ENCODE measurements around the gene KCNH6. TPM values are rescaled to one million over a fixed set of nuclear protein-coding genes. Genes with fewer than 3 reads are reported as not detected.

KCNH6 gene
- total RNA-seq, 1 donor from 2014 or later, result not detected

DNA sequence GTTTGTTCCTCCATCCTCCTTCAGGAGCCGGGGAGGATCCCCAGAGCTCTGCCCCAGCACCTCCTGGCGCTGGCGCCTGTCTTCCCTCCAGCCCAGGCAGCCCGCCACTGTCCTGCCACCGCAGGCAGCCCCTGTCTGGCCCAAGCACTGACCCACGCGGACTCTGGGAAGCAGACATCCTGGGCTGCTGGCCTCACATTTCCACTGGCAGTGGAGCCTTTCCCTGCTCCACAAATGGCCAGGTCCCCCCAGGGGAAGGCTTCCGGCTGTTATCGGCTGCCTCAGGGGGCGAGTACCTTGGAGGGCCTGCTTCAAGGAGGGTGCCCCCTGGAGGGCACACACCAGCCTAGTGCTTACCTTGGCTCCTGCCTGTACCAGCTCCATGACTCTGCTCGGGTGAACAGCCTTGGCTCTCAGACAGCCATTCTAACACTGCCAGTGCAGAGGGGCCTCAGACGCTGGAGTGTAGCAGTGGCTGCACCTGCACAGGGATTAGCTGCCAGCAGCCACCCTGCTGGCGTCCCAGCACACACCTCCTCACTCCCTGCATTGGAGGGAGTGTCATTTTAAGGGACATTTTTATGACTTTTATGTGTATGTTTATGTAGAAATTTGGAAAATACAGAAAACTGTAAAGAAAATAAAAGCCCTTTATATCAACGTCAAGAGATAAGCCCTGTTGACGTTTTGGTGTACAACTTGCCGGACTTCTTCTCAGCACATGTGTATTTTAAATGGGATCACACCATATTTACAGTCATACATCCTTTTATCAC, 25.3 kb upstream of the KCNH6 start:
- no peak for DNase-seq (ENCODE audit: extremely low spot score in 2 of 2)
- H3K4me1 ChIP-seq, result no peaks in the 10 kb centered on the region
- no peaks in the 10 kb centered on the region for H3K27me3 ChIP-seq
- TF ChIP-seq POLR2A (IDR thresholded peaks at IDR 0.05) (no peak), POLR2AphosphoS5 (IDR thresholded peaks at IDR 0.05; ENCODE audit: insufficient read depth in 1 of 2, low read depth in 1 of 2) (no peak)
- TF ChIP-seq, protein P1, sequence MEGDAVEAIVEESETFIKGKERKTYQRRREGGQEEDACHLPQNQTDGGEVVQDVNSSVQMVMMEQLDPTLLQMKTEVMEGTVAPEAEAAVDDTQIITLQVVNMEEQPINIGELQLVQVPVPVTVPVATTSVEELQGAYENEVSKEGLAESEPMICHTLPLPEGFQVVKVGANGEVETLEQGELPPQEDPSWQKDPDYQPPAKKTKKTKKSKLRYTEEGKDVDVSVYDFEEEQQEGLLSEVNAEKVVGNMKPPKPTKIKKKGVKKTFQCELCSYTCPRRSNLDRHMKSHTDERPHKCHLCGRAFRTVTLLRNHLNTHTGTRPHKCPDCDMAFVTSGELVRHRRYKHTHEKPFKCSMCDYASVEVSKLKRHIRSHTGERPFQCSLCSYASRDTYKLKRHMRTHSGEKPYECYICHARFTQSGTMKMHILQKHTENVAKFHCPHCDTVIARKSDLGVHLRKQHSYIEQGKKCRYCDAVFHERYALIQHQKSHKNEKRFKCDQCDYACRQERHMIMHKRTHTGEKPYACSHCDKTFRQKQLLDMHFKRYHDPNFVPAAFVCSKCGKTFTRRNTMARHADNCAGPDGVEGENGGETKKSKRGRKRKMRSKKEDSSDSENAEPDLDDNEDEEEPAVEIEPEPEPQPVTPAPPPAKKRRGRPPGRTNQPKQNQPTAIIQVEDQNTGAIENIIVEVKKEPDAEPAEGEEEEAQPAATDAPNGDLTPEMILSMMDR (IDR thresholded peaks at IDR 0.05), result no peak
- no peak overlapping the region for H3K27ac ChIP-seq
- no peaks in the 10 kb centered on the region for H3K9me3 ChIP-seq
- no peak overlapping the region for H3K4me3 ChIP-seq
- no peaks in the 10 kb centered on the region for H3K36me3 ChIP-seq
- intact Hi-C loops (cut with DNase I), result no loop called here

DNA sequence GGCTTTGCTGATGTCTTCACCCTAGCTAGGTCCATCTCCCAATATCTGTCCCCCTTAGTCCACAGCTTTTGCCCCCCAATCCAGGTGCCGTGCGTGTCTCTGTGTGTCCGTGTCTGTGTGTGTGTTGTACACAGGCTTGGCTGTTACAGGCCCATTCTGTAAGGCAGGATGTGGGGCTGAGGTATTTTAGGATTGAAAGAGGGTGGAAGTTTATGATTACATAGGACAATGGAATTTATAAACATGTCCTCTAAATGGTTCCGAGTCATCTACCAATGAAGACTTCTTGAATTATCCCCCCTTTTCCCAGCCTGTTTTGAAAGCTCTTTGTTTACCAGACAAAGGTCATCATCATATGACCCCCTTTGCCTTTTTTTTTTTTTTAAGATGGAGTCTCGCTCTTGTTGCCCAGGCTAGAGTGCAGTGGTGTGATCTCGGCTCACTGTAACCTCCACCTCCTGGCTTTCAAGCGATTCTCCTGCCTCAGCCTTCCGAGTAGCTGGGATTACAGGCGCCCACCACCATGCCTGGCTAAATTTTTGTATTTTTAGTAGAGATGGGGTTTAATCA, 24.4 kb upstream of the KCNH6 start:
- no peak for TF ChIP-seq POLR2AphosphoS5 (IDR thresholded peaks at IDR 0.05; ENCODE audit: insufficient read depth in 1 of 2, low read depth in 1 of 2)
- TF ChIP-seq, protein P1 (IDR thresholded peaks at IDR 0.05), result no peak
- no peak for TF ChIP-seq POLR2A (IDR thresholded peaks at IDR 0.05)
- H3K4me1 ChIP-seq, result no peaks in the 10 kb centered on the region

DNA sequence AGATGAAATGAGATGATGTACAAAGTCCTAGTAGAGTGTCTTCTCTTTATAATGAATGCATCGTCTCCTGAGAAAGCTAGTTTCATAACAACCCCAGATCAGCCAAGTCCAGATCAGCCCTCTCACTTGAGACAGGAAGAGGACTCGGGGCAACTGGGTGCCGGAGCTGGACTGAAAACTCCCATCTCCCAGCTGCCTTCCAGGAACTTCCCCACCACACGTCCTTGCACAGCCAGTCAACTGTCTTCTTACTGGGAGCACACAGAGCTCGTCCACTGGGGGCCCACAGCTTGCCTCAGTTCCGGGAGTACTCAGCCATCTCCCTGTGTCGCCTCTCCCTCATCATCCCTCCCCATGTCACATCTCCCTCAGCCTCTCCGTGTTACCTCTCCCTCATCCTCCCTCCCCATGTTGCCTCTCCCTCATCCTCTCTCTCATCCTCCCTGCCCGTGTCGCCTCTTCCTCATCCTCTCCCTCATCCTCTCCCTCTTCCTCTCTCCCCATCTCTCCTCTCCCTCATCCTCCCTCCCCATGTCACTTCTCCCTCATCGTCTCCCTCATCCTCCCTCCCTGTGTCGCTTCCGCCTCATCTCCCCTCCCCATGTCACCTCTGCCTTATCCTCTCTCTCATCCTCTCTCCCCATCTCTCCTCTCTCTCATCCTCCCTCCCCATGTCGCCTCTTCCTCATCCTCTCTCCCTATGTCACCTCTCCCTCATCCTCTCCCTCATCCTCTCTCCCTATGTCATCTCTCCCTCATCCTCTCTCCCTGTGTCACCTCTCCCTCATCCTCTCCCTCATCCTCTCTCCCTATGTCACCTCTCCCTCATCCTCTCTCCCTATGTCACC, 22.4 kb upstream of the KCNH6 start:
- no peaks in the 10 kb centered on the region for H3K27me3 ChIP-seq
- no peak overlapping the region for H3K27ac ChIP-seq
- intact Hi-C loops (cut with DNase I), result no loop called here
- TF ChIP-seq POLR2A (IDR thresholded peaks at IDR 0.05) (no peak), POLR2AphosphoS5 (IDR thresholded peaks at IDR 0.05; ENCODE audit: insufficient read depth in 1 of 2, low read depth in 1 of 2) (no peak)
- TF ChIP-seq, protein P1 (IDR thresholded peaks at IDR 0.05), result no peak
- H3K4me3 ChIP-seq, result no peak overlapping the region
- no peaks in the 10 kb centered on the region for H3K4me1 ChIP-seq
- no peaks in the 10 kb centered on the region for H3K36me3 ChIP-seq
- H3K9me3 ChIP-seq, result no peaks in the 10 kb centered on the region
- DNase-seq (ENCODE audit: extremely low spot score in 2 of 2), result no peak

More for the DNA sequence above, 24.4 kb upstream of the KCNH6 start:
- DNase-seq (ENCODE audit: extremely low spot score in 2 of 2), result no peak
- Histone ChIP-seq H3K9me3 (no peaks in the 10 kb centered on the region), H3K4me3 (no peak overlapping the region), H3K27me3 (no peaks in the 10 kb centered on the region), H3K36me3 (no peaks in the 10 kb centered on the region), H3K27ac (no peak overlapping the region)
- intact Hi-C loops (cut with DNase I), result no loop called here

DNA sequence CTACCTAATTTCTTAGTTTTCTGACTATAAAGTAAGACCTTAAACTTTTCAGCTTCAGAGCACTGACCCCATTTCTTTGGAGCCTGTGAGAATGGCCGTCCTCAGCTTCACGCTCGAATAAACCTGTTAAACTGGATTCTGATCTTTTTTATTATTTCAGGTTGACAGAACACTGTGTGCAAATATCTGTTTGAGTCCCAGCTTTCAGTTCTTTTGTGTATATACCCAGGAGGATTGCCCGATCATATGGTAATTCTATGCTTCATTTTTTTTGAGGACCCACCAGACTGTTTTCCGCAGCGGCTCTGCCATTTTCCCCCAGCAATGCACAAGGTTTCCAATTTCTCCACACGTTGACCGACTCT, 19.8 kb upstream of the KCNH6 start:
- Histone ChIP-seq H3K9me3 (no peaks in the 10 kb centered on the region), H3K4me3 (no peak overlapping the region), H3K27me3 (no peaks in the 10 kb centered on the region), H3K27ac (no peak overlapping the region), H3K36me3 (no peaks in the 10 kb centered on the region), H3K4me1 (no peaks in the 10 kb centered on the region)
- DNase-seq (ENCODE audit: extremely low spot score in 2 of 2), result no peak
- intact Hi-C loops (cut with DNase I), result no loop called here
- TF ChIP-seq POLR2AphosphoS5 (IDR thresholded peaks at IDR 0.05; ENCODE audit: insufficient read depth in 1 of 2, low read depth in 1 of 2), result no peak
- TF ChIP-seq POLR2A (IDR thresholded peaks at IDR 0.05), result no peak
- TF ChIP-seq, protein P1 (IDR thresholded peaks at IDR 0.05), result no peak
